Endothelial cell of hepatic sinusoid (primary cell): ENCODE measurements around the gene CSNK1D.
"Not testable (repeated sequence)": the region's sequence is repeated elsewhere in the genome, so short reads cannot be mapped to it uniquely, and the experiment has no call there.

Experiments
- in situ Hi-C: cut with HindIII; loops from 2 replicates; pipeline ENCODE4 v1.10.0; 2017; ENCODE audit warnings: low sequenced_read_pairs

CSNK1D gene

DNA sequence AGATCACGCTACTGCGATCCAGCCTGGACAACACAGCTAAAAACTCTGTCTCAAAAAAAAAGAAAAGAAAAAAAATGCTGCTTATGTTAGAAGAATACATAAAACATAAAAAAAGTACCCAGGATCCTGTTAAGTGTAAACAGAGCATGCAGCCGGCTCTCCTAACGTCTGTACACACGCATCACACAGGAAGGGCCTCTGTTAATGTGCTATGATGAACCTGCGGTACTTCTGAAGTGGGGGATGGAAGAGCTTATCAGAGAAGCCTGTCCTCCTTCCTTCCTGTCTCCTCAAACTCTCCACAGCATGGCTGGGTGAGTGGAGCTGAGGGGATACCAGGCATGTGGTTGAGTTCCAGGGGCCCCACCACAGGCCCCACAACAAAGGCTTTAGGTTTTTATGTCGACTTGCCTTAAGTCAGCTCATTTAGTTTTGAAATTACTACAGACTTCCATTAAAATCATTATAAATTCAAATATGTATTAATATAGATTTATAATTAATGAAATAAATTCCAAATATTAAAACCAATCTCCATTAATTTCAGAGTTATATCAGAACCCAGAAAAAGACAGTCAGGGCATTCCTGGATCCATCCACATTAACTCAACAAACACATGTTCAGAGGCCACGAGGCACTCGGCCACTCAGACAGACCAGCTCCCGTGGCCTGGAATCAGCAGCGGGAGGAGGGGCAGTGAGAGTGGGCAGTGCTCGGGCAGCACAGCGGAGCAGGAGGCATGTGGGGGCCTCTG lies 72.6 kb downstream of the CSNK1D start:
- in situ Hi-C loops = loop anchor here (10.0 kb wide), 4 partner anchors 66 to 214 kb away; partner anchors contain the start of genes GPS1, HEXD, OGFOD3 and RFNG

DNA sequence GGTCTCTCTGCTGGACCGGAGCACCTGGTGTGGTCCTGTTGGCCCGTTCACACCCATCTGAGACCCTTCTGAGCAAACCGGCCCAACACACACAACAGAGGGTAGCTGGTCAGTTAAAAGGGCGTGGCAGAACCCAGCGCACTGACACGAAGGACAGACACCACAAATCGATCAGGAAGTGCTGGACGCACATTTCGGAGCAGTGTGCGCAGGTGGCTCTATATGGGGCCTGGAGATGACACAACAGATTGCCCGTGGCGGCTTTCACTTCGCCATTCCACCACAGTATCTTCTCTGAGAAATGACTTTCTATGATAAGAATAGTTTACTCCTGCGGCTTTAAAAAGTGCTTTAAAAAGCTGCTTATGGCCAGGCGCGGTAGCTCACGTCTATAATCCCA lies 73.4 kb downstream of the CSNK1D start:
- in situ Hi-C loops = loop anchor here (10.0 kb wide), 4 partner anchors 65 to 215 kb away; partner anchors contain the start of genes GPS1, HEXD, OGFOD3 and RFNG

DNA sequence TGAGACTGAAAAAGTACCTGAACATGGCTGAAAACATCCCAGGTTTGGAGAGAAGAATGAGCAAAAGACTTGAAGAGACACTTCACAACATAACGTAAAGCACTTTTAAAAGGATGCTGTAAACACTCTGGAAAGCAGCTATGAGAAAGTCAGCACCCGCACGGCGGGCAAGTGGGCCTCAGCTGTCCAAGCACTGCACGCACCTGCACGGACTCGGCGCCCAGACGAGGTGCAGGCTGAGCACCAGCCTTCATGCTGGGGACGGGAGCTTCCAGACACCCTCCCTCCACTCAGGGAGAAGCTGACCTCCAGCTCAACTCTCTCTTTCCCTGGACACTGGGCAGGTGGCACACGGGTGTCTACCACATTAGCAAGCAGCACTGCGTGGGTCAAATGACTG lies 74.0 kb downstream of the CSNK1D start:
- in situ Hi-C loops = no loop called here

DNA sequence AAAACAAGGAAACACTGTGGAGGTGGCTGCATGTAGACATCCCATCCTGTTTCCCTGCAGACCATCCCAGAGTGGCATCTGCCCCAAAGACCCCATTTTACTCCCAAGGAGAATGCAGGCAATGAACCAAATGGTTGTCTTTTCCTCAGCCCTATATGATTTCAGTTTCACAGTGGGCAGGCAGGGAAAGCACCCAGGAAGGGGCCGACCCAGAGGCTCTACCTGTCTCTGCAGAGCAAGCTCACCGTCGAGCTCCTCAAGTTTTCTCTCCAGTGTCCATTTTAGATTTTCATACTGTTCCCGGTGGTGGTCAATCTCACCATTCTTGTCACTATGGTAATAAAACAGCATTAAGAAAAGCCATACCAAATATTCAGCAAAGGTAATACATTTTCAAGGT lies 75.4 kb downstream of the CSNK1D start:
- in situ Hi-C loops = no loop called here

DNA sequence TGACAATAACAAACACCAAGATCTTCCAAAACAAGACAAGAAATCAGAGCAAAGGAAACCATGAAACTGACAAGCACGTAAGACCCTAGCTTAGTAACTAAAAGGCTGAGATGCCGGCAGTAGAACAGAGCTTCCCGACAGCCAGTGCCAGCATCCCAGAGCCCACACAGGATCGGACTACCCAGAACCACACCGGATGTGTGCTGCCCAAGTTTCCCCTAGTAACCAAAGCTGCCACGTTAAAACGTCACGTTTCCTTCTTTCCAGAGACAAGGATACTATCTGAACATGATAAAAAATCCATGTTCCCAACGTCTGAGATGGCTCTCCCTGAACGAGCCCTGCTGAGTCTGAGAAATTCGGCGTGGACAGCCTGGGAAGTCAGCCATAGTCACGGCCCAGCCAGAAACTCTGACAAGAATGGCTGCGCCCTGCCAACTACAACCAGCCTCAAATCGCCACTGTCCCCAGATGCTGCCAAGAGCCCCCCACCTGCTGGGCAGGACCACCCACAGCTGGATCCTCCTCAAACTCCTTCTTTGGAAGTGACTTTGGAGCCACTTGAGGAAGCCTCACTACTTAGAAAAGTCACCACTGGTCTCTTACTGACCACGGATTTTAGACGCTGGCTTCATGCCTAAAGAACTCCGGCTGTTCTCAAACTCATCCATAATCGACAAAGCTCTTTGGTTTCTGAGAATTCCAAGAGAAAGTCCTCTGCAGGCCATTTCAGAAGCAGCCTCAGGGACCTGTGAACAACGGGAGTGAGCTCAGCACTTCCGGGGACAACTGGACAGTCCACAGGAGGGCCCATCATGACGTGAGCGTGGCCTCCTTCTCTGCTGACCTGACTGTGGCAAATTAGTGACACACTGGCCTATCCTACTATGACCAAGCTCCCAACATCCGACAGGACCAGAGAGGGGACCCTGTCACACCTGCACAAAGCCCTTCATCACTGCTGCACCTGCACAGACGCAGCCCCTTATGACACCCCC lies 77.5 kb downstream of the CSNK1D start:
- in situ Hi-C loops = no loop called here

DNA sequence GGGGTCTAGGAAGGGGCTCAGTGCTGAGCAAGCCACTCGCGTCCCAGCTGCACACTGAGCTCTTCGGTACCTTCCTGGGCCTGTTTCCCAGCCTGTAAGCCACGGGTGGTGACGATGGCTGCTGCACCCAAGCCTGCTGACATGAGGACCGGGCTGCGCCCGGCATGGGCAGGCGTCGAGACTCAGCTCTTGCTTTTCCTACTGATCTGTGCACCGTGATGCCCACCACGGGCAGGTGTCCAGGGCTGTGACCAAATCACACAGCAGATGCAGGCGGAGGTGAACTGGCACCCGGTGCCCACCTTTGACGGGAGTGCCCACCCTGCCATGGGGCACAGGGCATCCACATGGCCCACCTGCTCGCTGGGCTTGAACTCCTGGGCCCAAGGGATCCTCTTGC lies 78.7 kb downstream of the CSNK1D start:
- in situ Hi-C loops = no loop called here

DNA sequence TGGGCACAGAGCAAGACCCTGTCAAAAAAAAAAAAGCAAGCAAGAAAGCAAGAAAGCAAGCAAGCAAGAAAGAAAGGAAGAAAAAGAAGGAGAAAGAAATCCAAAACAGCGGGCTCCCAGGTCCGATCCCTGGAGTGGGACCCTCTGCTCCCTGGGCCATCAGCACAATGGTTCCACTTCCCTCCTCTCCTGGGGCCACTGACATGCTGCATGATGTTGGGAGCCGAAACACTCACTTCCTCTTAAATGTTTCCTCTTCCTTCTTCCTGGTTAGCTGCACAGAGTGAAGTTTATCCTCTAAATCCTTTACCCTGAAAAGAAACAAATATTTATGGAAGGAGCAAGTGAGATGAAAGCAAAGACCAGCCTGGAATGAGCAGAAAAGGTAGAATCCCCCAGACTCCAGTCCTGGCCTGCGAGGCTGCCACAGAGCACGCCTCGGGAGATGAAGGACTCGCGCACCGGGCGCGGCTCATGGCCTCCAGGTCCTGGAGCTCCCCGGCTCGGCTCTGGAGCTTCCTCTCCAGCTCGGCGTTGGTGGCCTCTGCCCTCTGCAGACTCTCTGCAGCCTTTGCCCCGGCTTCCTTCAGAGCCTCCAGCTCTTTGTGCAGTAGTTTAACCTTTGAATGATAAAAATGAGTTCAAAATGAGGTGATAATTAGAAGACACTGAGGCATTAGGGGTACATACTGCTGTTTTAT lies 79.8 kb downstream of the CSNK1D start:
- in situ Hi-C loops = no loop called here

DNA sequence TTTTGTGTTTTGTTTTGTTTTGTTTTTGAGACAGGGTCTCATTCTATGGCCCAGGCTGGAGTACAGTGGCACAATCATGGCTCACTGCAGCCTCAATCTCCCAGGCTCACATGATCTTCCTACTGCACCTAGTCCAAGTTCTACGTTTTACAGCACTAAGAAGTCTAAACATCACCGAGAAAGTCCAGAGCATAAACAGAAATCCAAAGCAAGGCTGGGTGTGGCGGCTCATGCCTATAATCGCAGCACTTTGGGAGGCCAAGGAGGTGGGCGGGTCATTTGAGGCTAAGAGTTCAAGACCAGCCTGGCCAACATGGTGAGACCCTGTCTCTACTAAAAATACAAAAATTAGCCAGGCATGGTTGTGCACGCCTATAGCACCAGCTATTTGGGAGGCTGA lies 80.5 kb downstream of the CSNK1D start:
- in situ Hi-C loops = not testable (repeated sequence)
